MM.1S (cell line): ENCODE measurements around the gene SLC35B4.

ENCODE experiments used
- EZH2 ChIP-seq: fragments of 300-600 bp; sonication (generic); optimal IDR thresholded peaks from 2 replicates; pipeline ENCODE3; 2017; ENCODE audit warnings: low read depth, mild to moderate bottlenecking, antibody characterized with exemption, low read length, mixed read lengths
- EZH2phosphoT487 ChIP-seq: fragments of 300-600 bp; sonication (generic); IDR thresholded peaks from 2 replicates; pipeline ENCODE4 v1.6.1; 2018; ENCODE audit warnings: antibody characterized with exemption, low read length
- TF ChIP-seq, protein P1 (sequence below): fragments of 300-600 bp; sonication (generic); IDR thresholded peaks from 2 replicates; pipeline ENCODE4 v1.5.1; 2016; ENCODE audit warnings: antibody characterized with exemption, low read length, mixed read lengths

GRCh38 chr7:134362587-134363483, 46.1 kb upstream of the SLC35B4 start:
- TF ChIP-seq, protein P1, sequence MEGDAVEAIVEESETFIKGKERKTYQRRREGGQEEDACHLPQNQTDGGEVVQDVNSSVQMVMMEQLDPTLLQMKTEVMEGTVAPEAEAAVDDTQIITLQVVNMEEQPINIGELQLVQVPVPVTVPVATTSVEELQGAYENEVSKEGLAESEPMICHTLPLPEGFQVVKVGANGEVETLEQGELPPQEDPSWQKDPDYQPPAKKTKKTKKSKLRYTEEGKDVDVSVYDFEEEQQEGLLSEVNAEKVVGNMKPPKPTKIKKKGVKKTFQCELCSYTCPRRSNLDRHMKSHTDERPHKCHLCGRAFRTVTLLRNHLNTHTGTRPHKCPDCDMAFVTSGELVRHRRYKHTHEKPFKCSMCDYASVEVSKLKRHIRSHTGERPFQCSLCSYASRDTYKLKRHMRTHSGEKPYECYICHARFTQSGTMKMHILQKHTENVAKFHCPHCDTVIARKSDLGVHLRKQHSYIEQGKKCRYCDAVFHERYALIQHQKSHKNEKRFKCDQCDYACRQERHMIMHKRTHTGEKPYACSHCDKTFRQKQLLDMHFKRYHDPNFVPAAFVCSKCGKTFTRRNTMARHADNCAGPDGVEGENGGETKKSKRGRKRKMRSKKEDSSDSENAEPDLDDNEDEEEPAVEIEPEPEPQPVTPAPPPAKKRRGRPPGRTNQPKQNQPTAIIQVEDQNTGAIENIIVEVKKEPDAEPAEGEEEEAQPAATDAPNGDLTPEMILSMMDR: no peak
- no peak for TF ChIP-seq EZH2
- TF ChIP-seq EZH2phosphoT487: no peak
